ENCODE data around the gene PTGIS. TPM values are rescaled to one million over a fixed set of nuclear protein-coding genes. Genes with fewer than 3 reads are reported as not detected.
A peak's percentile ranks its signal among the peaks of the same experiment; 100 is the strongest.
"Not testable (repeated sequence)": the region's sequence is repeated elsewhere in the genome, so short reads cannot be mapped to it uniquely, and the experiment has no call there.

The PTGIS gene
- total RNA-seq: 10 to 100 TPM; 51.7 to 98.4 (median 66.3) TPM
- polyA plus RNA-seq: 19.9 TPM
- long read RNA-seq, donor 1, full-length matches to known transcripts: 9 of 44 reads
- long read RNA-seq, donor 1, partial matches to known transcripts: 14 of 44 reads
- long read RNA-seq, donor 1, other reads (novel, unspliced or antisense): 21 of 44 reads
- long read RNA-seq, donor 2, full-length matches to known transcripts: 1 of 5 reads
- long read RNA-seq, donor 2, partial matches to known transcripts: 1 of 5 reads
- long read RNA-seq, donor 2, other reads (novel, unspliced or antisense): 3 of 5 reads
- long read RNA-seq, donor 3, full-length matches to known transcripts: 18 of 61 reads
- long read RNA-seq, donor 3, partial matches to known transcripts: 16 of 61 reads
- long read RNA-seq, donor 3, other reads (novel, unspliced or antisense): 27 of 61 reads
- long read RNA-seq, donor 4, full-length matches to known transcripts: 4 of 9 reads
- long read RNA-seq, donor 4, partial matches to known transcripts: 3 of 9 reads
- long read RNA-seq, donor 4, other reads (novel, unspliced or antisense): 2 of 9 reads

GRCh38 chr20:49567421-49568277 lies at the start of gene PTGIS:
Gene PTGIS, minus strand, starts transcription at chr20:49568137. Its CDS starts 21 bp downstream, at chr20:49568116.
- Histone ChIP-seq H3K27ac (ENCODE audit: low read length) (peak within 1 kb of the TSS; percentile 87), H3K4me3 (ENCODE audit: low read length) (peak within 1 kb of the TSS; percentile 54), H3K4me1 (ENCODE audit: control insufficient read depth, insufficient read depth, low read length) (peaks cover 3% of the 10 kb centered on the region), H3K27me3 (ENCODE audit: control insufficient read depth, insufficient read depth) (no peaks in the 10 kb centered on the region), H3K9me3 (ENCODE audit: control insufficient read depth, low read length) (no peaks in the 10 kb centered on the region)
- intact Hi-C loops (cut with DNase I): no loop called here
- ATAC-seq (peak; percentile 71 to 74), DNase-seq (peak; percentile 59 to 83 (median 80))
- WGBS: 5% methylated on average over 70 of the region's 70 CpGs

GRCh38 chr20:49617394-49617793 lies 49.5 kb upstream of the PTGIS start:
- not testable (repeated sequence) for H3K4me3 ChIP-seq (ENCODE audit: low read length); ATAC-seq; H3K4me1 ChIP-seq (ENCODE audit: control insufficient read depth, insufficient read depth, low read length); H3K27me3 ChIP-seq (ENCODE audit: control insufficient read depth, insufficient read depth); H3K9me3 ChIP-seq (ENCODE audit: control insufficient read depth, low read length); H3K27ac ChIP-seq (ENCODE audit: low read length)
- DNase-seq: peak in 1 of 3 donors; percentile 66
- intact Hi-C loops (cut with DNase I): loop anchor here in 3 of 4 donors (10.0 kb wide), 2 partner anchors 197 to 227 kb away; partner anchors contain the start of gene SLC9A8 (in 1 of the 3)
- WGBS: 80% methylated on average over 2 of the region's 3 CpGs

- Histone ChIP-seq H3K4me1 (ENCODE audit: control insufficient read depth, insufficient read depth, low read length) (peaks cover 4% of the 10 kb centered on the region), H3K27ac (ENCODE audit: low read length) (no peak overlapping the region), H3K9me3 (ENCODE audit: control insufficient read depth, low read length) (no peaks in the 10 kb centered on the region), H3K27me3 (ENCODE audit: control insufficient read depth, insufficient read depth) (no peaks in the 10 kb centered on the region), H3K4me3 (ENCODE audit: low read length) (no peak overlapping the region)
- ATAC-seq: no peak
- intact Hi-C loops (cut with DNase I): loop anchor here in 3 of 4 donors (10.0 kb wide), 2 partner anchors 198 to 228 kb away; partner anchors contain the start of gene SLC9A8 (in 1 of the 3)
- WGBS: 90% methylated on average over 11 of the region's 11 CpGs
- no peak for DNase-seq
These were observed 48.4 kb upstream of the PTGIS start for GRCh38 chr20:49616154-49617007.

- ATAC-seq (peak; percentile 72 to 85), DNase-seq (peak; percentile 62 to 85 (median 70))
- H3K27ac ChIP-seq (ENCODE audit: low read length): peak overlapping the region; percentile 66
- 71% methylated on average over 15 of the region's 15 CpGs for WGBS
- H3K27me3 ChIP-seq (ENCODE audit: control insufficient read depth, insufficient read depth): no peaks in the 10 kb centered on the region
- intact Hi-C loops (cut with DNase I): loop anchor here in 3 of 4 donors (10.0 kb wide), 2 partner anchors 199 to 229 kb away; partner anchors contain the start of gene SLC9A8 (in 1 of the 3)
- H3K4me3 ChIP-seq (ENCODE audit: low read length): no peak overlapping the region
- H3K4me1 ChIP-seq (ENCODE audit: control insufficient read depth, insufficient read depth, low read length): peaks cover 4% of the 10 kb centered on the region
- no peaks in the 10 kb centered on the region for H3K9me3 ChIP-seq (ENCODE audit: control insufficient read depth, low read length)
These were observed 47.6 kb upstream of the PTGIS start for GRCh38 chr20:49615401-49616153.

- ATAC-seq; H3K27ac ChIP-seq (ENCODE audit: low read length); DNase-seq; H3K4me1 ChIP-seq (ENCODE audit: control insufficient read depth, insufficient read depth, low read length); H3K27me3 ChIP-seq (ENCODE audit: control insufficient read depth, insufficient read depth); H3K4me3 ChIP-seq (ENCODE audit: low read length); H3K9me3 ChIP-seq (ENCODE audit: control insufficient read depth, low read length): not testable (repeated sequence)
- intact Hi-C loops (cut with DNase I): loop anchor here in 3 of 4 donors (10.0 kb wide), 2 partner anchors 200 to 230 kb away; partner anchors contain the start of gene SLC9A8 (in 1 of the 3)
- WGBS: 96% methylated on average over 8 of the region's 8 CpGs
These were observed 47.1 kb upstream of the PTGIS start for GRCh38 chr20:49615051-49615400.

- no peaks in the 10 kb centered on the region for H3K27me3 ChIP-seq (ENCODE audit: control insufficient read depth, insufficient read depth)
- H3K4me1 ChIP-seq (ENCODE audit: control insufficient read depth, insufficient read depth, low read length): peaks cover 4% of the 10 kb centered on the region
- no peaks in the 10 kb centered on the region for H3K9me3 ChIP-seq (ENCODE audit: control insufficient read depth, low read length)
- ATAC-seq (no peak), DNase-seq (no peak)
- H3K4me3 ChIP-seq (ENCODE audit: low read length): no peak overlapping the region
- 79% methylated on average over 13 of the region's 13 CpGs for WGBS
- H3K27ac ChIP-seq (ENCODE audit: low read length): no peak overlapping the region
- intact Hi-C loops (cut with DNase I): loop anchor here (5.0 to 10.0 kb wide), 4 partner anchors 200 to 273 kb away; partner anchors contain the start of gene SLC9A8 (in 1 of the 4)
These were observed 46.6 kb upstream of the PTGIS start for GRCh38 chr20:49614338-49615050.

GRCh38 chr20:49612127-49612738 lies 44.3 kb upstream of the PTGIS start:
- Histone ChIP-seq H3K4me3 (ENCODE audit: low read length) (no peak overlapping the region), H3K27me3 (ENCODE audit: control insufficient read depth, insufficient read depth) (no peaks in the 10 kb centered on the region), H3K4me1 (ENCODE audit: control insufficient read depth, insufficient read depth, low read length) (peaks cover 4% of the 10 kb centered on the region), H3K27ac (ENCODE audit: low read length) (peak overlapping the region; percentile 7), H3K9me3 (ENCODE audit: control insufficient read depth, low read length) (no peaks in the 10 kb centered on the region)
- peak; percentile 5 to 49 for ATAC-seq
- intact Hi-C loops (cut with DNase I): loop anchor here (2.0 to 10.0 kb wide), 5 partner anchors 203 to 317 kb away; partner anchors contain the start of gene SLC9A8 (in 1 of the 4)
- 60% methylated on average over 6 of the region's 6 CpGs for WGBS
- DNase-seq: peak; percentile 72 to 82 (median 79)

- H3K27ac ChIP-seq (ENCODE audit: low read length): peak overlapping the region; percentile 7
- intact Hi-C loops (cut with DNase I): loop anchor here (2.0 to 10.0 kb wide), 5 partner anchors 203 to 317 kb away; partner anchors contain the start of gene SLC9A8 (in 1 of the 4)
- DNase-seq; H3K27me3 ChIP-seq (ENCODE audit: control insufficient read depth, insufficient read depth); H3K4me1 ChIP-seq (ENCODE audit: control insufficient read depth, insufficient read depth, low read length); H3K4me3 ChIP-seq (ENCODE audit: low read length); ATAC-seq; H3K9me3 ChIP-seq (ENCODE audit: control insufficient read depth, low read length): not testable (repeated sequence)
- WGBS: 67% methylated on average over 6 of the region's 6 CpGs
These were observed 43.7 kb upstream of the PTGIS start for GRCh38 chr20:49611539-49612126.
